Measurements from ENCODE around the gene STARD8. TPM values are rescaled to one million over a fixed set of nuclear protein-coding genes. Genes with fewer than 3 reads are reported as not detected.

The STARD8 gene
- total RNA-seq, 1 experiment from 2014 or later: not detected

DNA sequence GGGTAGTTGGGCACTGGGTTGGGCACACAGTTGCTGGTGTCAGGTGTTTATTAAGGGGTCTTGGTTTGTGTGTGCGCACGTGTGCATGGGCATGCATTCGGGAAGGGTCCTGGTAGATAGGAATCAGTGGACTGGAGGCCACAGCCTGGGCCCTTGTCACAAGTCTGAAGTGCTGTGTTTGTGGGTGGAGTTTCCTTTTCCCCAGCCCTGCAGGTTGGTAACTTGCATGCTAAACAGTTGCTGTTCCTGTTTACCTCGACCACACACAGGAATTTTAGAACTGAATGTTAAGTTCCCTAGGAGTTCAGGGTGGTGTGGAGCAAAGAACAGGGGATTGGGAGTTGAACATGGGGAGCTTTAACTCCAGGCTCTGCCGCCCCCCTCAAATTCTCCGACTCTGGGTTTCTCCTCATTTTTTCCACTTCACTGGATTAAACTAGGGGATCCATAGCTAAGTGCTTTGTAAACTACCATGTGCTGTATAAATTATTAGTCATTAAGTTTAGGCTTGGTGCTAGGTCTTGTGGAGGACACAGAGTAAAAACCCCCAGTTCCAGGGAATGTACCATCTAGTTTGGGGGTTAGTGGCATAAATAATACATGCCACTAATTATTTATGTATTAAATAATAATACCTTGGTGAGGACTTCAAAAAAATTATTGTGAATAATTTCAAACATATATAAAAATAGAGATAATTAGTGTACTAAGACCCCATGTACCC, 49.0 kb downstream of the STARD8 start:
- no TSS peak for BruUV-seq (replicated peaks)
- POLR2A ChIA-PET: no interaction called here

DNA sequence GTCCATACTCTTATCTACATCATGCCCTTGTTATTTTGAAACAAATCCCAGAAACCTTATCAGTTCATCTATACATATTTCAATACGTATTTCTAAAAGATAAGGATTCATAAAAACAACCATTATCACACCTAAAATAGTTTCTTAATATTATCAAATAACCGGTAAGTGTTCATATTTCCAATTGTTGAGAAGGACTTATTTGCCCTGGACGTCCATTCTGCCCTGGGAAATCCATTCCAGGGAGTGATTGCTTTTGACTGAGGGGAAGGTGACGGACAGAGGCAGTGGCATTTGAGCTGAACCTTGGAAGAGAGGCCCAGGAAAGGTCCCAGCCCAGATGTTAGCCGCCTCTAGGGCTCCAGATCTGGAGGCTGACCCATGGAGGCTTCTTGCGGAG, 49.6 kb downstream of the STARD8 start:
- Mint-ChIP-seq H3K4me1 (ENCODE audit: low read depth, unreplicated experiment) (no peaks in the 10 kb centered on the region), H3K36me3 (ENCODE audit: insufficient read depth, unreplicated experiment) (peaks cover 5% of the 10 kb centered on the region), H3K9me3 (ENCODE audit: unreplicated experiment) (no peaks in the 10 kb centered on the region), H3K27ac (ENCODE audit: unreplicated experiment) (no peak overlapping the region), H3K27me3 (ENCODE audit: insufficient read depth, unreplicated experiment) (no peaks in the 10 kb centered on the region), H3K4me3 (ENCODE audit: unreplicated experiment) (no peak overlapping the region)
- POLR2A ChIA-PET: no interaction called here
- Histone ChIP-seq H3K4me3 (ENCODE audit: low read depth, low read length) (no peak overlapping the region), H3K9me3 (no peaks in the 10 kb centered on the region), H3K36me3 (ENCODE audit: control insufficient read depth, insufficient read depth, low read length) (no peaks in the 10 kb centered on the region), H3K4me1 (no peaks in the 10 kb centered on the region), H3K27me3 (replicated peaks; ENCODE audit: control insufficient read depth, insufficient read depth, low read length) (no peaks in the 10 kb centered on the region)
- intact Hi-C loops (cut with micrococcal nuclease; ENCODE audit: unreplicated experiment): loop anchor here (5.0 kb wide), 1 partner anchor 185 kb away; no protein-coding TSS in a partner anchor
- DNase-seq: no peak
- no TSS peak for BruUV-seq (replicated peaks)
- CTCF ChIA-PET: interaction anchor here (0.7 kb wide), 1 partner anchor 13 kb away, joined by 4 read pairs; no protein-coding TSS in a partner anchor
- TF ChIP-seq CTCF (IDR thresholded peaks at IDR 0.05; ENCODE audit: insufficient read depth in 1 of 2, low read depth in 1 of 2, low read length in 1 of 2, severe bottlenecking in 1 of 2, unreplicated experiment in 1 of 2): no peak

More for the DNA sequence above, 49.0 kb downstream of the STARD8 start:
- CTCF ChIA-PET: interaction anchor here (0.7 kb wide), 1 partner anchor 13 kb away, joined by 4 read pairs; no protein-coding TSS in a partner anchor
- Histone ChIP-seq H3K27me3 (replicated peaks; ENCODE audit: control insufficient read depth, insufficient read depth, low read length) (no peaks in the 10 kb centered on the region), H3K4me1 (no peaks in the 10 kb centered on the region), H3K9me3 (no peaks in the 10 kb centered on the region), H3K36me3 (ENCODE audit: control insufficient read depth, insufficient read depth, low read length) (no peaks in the 10 kb centered on the region), H3K4me3 (ENCODE audit: low read depth, low read length) (no peak overlapping the region)
- TF ChIP-seq CTCF (IDR thresholded peaks at IDR 0.05; ENCODE audit: insufficient read depth in 1 of 2, low read depth in 1 of 2, low read length in 1 of 2, severe bottlenecking in 1 of 2, unreplicated experiment in 1 of 2): no peak
- intact Hi-C loops (cut with micrococcal nuclease; ENCODE audit: unreplicated experiment): loop anchor here (5.0 kb wide), 1 partner anchor 184 kb away; no protein-coding TSS in a partner anchor
- peaks cover 5% of the 10 kb centered on the region for H3K36me3 Mint-ChIP-seq (ENCODE audit: insufficient read depth, unreplicated experiment)
- DNase-seq: no peak
- H3K4me3 Mint-ChIP-seq (ENCODE audit: unreplicated experiment): no peak overlapping the region
- no peak overlapping the region for H3K27ac Mint-ChIP-seq (ENCODE audit: unreplicated experiment)
- no peaks in the 10 kb centered on the region for H3K9me3 Mint-ChIP-seq (ENCODE audit: unreplicated experiment)
- H3K4me1 Mint-ChIP-seq (ENCODE audit: low read depth, unreplicated experiment): no peaks in the 10 kb centered on the region
- no peaks in the 10 kb centered on the region for H3K27me3 Mint-ChIP-seq (ENCODE audit: insufficient read depth, unreplicated experiment)

GRCh38 chrX:68697465-68698125, 50.1 kb downstream of the STARD8 start:
- Mint-ChIP-seq H3K4me1 (ENCODE audit: low read depth, unreplicated experiment) (no peaks in the 10 kb centered on the region), H3K36me3 (ENCODE audit: insufficient read depth, unreplicated experiment) (peaks cover 5% of the 10 kb centered on the region), H3K9me3 (ENCODE audit: unreplicated experiment) (no peaks in the 10 kb centered on the region), H3K4me3 (ENCODE audit: unreplicated experiment) (no peak overlapping the region), H3K27me3 (ENCODE audit: insufficient read depth, unreplicated experiment) (no peaks in the 10 kb centered on the region), H3K27ac (ENCODE audit: unreplicated experiment) (no peak overlapping the region)
- H3K9me3 ChIP-seq: no peaks in the 10 kb centered on the region
- H3K4me3 ChIP-seq (ENCODE audit: low read depth, low read length): no peak overlapping the region
- intact Hi-C loops (cut with micrococcal nuclease; ENCODE audit: unreplicated experiment): loop anchor here (5.0 kb wide), 1 partner anchor 185 kb away; no protein-coding TSS in a partner anchor
- ChIA-PET CTCF (interaction anchor here (0.7 kb wide), 1 partner anchor 14 kb away, joined by 4 read pairs; no protein-coding TSS in a partner anchor), POLR2A (no interaction called here)
- H3K36me3 ChIP-seq (ENCODE audit: control insufficient read depth, insufficient read depth, low read length): no peaks in the 10 kb centered on the region
- no TSS peak for BruUV-seq (replicated peaks)
- H3K27me3 ChIP-seq (replicated peaks; ENCODE audit: control insufficient read depth, insufficient read depth, low read length): no peaks in the 10 kb centered on the region
- no peak for DNase-seq
- H3K4me1 ChIP-seq: no peaks in the 10 kb centered on the region
- TF ChIP-seq CTCF (IDR thresholded peaks at IDR 0.05; ENCODE audit: insufficient read depth in 1 of 2, low read depth in 1 of 2, low read length in 1 of 2, severe bottlenecking in 1 of 2, unreplicated experiment in 1 of 2): no peak

Data from Caco-2 (cell line).